ENCODE data around the gene SNX18. TPM values are rescaled to one million over a fixed set of nuclear protein-coding genes. Genes with fewer than 3 reads are reported as not detected.

The SNX18 gene
- total and polyA plus RNA-seq, 12 donors = 4.0 to 89.4 (median 33.7) TPM

DNA sequence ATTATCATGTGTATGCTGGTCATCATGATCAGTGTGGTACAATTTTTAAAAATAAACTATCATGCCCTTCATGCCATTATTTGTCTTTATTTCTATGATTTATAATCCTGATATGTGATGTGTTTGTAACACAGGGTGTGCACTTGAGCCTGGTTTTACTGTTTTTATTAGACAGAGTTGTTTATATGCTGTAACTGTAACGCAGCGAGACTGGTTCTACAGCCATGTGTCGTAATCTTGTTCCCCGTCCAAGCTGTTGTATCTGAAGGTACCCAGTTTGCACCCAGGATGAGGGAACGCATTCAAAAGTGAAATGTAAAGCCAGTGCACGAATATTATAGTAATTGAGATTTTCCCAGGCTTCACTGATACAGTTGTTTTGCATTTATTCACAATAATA, 28.2 kb downstream of the SNX18 start:
- intact Hi-C loops (cut with DNase I) = no loop called here
- Histone ChIP-seq H3K27me3 (no peaks in the 10 kb centered on the region), H3K4me3 (no peak overlapping the region), H3K4me1 (replicated peaks in 1 of 2) (peaks cover 15 to 53% of the 10 kb centered on the region in 2 donors), H3K36me3 (replicated peaks in 1 of 2) (no peaks in the 10 kb centered on the region), H3K27ac (no peak overlapping the region), H3K9me3 (replicated peaks in 1 of 3) (no peaks in the 10 kb centered on the region)
- DNase-seq = no peak
- 90 to 97% (median 93%) methylated on average over 6 of the region's 6 CpGs for WGBS, 4 donors
- TF ChIP-seq POLR2A (IDR thresholded peaks at IDR 0.05) = no peak
- TF ChIP-seq, protein P1, sequence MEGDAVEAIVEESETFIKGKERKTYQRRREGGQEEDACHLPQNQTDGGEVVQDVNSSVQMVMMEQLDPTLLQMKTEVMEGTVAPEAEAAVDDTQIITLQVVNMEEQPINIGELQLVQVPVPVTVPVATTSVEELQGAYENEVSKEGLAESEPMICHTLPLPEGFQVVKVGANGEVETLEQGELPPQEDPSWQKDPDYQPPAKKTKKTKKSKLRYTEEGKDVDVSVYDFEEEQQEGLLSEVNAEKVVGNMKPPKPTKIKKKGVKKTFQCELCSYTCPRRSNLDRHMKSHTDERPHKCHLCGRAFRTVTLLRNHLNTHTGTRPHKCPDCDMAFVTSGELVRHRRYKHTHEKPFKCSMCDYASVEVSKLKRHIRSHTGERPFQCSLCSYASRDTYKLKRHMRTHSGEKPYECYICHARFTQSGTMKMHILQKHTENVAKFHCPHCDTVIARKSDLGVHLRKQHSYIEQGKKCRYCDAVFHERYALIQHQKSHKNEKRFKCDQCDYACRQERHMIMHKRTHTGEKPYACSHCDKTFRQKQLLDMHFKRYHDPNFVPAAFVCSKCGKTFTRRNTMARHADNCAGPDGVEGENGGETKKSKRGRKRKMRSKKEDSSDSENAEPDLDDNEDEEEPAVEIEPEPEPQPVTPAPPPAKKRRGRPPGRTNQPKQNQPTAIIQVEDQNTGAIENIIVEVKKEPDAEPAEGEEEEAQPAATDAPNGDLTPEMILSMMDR (IDR thresholded peaks at IDR 0.05) = no peak

DNA sequence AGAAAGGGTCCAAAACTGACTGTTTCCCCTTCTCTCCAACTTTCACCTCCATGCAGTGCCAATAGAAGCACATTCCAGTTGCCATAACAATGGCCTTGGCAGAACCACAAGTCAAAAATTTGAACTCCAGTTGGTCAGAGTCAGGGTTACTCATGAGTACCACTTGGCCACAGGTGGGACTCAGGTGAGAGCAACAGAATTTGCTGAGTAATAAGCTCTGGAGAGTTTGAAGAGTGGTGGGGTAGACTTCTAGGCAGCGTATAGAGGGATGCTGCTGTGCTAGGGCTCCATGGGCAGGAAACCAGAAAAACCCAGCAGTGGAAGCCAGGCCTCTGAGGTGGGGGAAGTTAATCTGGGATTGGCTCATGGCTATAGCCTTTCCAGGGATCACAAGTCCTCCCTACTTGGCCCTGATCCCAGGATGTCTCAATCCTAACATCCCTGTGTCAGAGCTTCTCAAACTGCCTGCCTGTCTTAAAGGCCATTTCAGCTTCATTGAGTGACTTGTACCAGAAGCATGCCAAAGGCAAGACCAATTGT, 30.2 kb downstream of the SNX18 start:
- Histone ChIP-seq H3K27me3 (no peaks in the 10 kb centered on the region), H3K27ac (peak overlapping the region in 2 of 5 donors; percentile 52 to 55), H3K36me3 (replicated peaks in 1 of 2) (no peaks in the 10 kb centered on the region), H3K4me1 (replicated peaks in 1 of 2) (peaks cover 15 to 41% of the 10 kb centered on the region in 2 donors), H3K9me3 (replicated peaks in 1 of 3) (no peaks in the 10 kb centered on the region), H3K4me3 (no peak overlapping the region)
- peak; percentile 56 to 88 (median 78) for DNase-seq
- intact Hi-C loops (cut with DNase I) = no loop called here
- 55 to 79% (median 63%) methylated on average over 1 of the region's 1 CpG for WGBS, 4 donors
- TF ChIP-seq POLR2A (IDR thresholded peaks at IDR 0.05) = no peak
- TF ChIP-seq, protein P1 (IDR thresholded peaks at IDR 0.05) = no peak

DNA sequence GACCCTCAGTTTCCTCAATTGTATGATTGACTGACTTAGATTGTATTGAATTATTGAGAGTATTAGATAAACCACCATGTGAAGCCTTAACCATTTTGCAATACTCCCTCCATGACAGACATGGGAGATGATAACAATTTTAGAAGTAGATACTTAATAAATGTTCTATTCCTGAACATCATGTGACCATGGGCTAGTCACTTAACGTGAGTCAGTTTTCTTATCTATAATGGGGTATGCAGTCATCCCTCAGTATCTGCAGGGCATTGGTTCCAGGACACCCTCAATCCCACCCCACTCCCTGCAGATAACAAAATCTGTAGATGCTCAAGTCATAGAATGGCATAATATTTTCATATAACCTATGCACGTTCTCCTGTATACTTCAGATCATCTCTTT, 31.0 kb downstream of the SNX18 start:
- peak overlapping the region in 2 of 5 donors; percentile 52 to 55 for H3K27ac ChIP-seq
- no peaks in the 10 kb centered on the region for H3K36me3 ChIP-seq (replicated peaks in 1 of 2)
- TF ChIP-seq, protein P1 (IDR thresholded peaks at IDR 0.05) = no peak
- TF ChIP-seq POLR2A (IDR thresholded peaks at IDR 0.05) = no peak
- H3K9me3 ChIP-seq (replicated peaks in 1 of 3) = no peaks in the 10 kb centered on the region
- H3K4me3 ChIP-seq = no peak overlapping the region
- no peak for DNase-seq
- WGBS, 4 donors = 57 to 61% (median 59%) methylated on average over 2 of the region's 2 CpGs
- intact Hi-C loops (cut with DNase I) = no loop called here
- no peaks in the 10 kb centered on the region for H3K27me3 ChIP-seq
- H3K4me1 ChIP-seq (replicated peaks in 1 of 2) = peaks cover 15 to 33% of the 10 kb centered on the region in 2 donors

DNA sequence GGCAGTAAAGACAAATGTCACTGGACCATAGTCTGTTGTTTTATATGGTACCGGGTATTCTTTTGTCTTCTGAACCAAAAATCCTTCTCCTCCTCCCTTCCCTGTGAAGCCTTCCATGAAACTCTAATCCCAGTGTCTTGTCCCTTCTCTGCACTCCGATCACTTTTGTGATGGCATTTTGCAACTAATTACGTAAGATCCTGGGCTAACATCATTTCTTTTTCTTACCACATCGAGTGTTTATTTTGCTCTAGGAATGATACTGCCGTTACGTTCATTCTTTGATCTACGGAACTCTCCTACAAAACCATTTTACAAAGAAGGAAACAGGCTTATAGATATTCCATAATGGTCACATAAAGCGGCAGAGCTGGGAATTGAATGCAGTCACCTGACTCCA, 33.7 kb downstream of the SNX18 start:
- Histone ChIP-seq H3K4me3 (no peak overlapping the region), H3K27ac (no peak overlapping the region), H3K36me3 (replicated peaks in 1 of 2) (no peaks in the 10 kb centered on the region), H3K27me3 (no peaks in the 10 kb centered on the region), H3K9me3 (replicated peaks in 1 of 3) (no peaks in the 10 kb centered on the region), H3K4me1 (replicated peaks in 1 of 2) (peaks cover 15 to 17% of the 10 kb centered on the region in 2 donors)
- no peak for TF ChIP-seq POLR2A (IDR thresholded peaks at IDR 0.05)
- TF ChIP-seq, protein P1 (IDR thresholded peaks at IDR 0.05) = no peak
- no peak for DNase-seq
- intact Hi-C loops (cut with DNase I) = no loop called here
- WGBS, 4 donors = 83 to 96% (median 91%) methylated on average over 8 of the region's 8 CpGs
